ENCODE data around the gene PNPLA7.
"Not testable (repeated sequence)": the region's sequence is repeated elsewhere in the genome, so short reads cannot be mapped to it uniquely, and the experiment has no call there.

DNA sequence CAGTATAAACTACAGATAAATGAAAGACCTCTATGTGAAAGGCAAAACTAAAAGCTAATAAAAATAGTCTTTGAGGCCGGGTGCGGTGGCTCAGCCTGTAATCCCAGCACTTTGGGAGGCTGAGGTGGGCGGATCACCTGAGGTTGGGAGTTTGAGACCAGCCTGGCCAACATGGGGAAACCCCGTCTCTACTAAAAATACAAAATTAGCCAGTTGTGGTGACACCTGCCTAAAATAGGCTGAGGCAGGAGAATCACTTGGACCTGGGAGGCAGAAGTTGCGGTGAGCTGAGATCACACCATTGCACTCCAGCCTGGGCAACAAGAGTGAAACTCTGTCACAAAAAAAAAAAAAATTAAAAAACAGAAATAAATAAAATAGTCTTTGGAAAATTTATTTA is 37.1 kb downstream of the PNPLA7 start:
- TF ChIP-seq, protein P1, sequence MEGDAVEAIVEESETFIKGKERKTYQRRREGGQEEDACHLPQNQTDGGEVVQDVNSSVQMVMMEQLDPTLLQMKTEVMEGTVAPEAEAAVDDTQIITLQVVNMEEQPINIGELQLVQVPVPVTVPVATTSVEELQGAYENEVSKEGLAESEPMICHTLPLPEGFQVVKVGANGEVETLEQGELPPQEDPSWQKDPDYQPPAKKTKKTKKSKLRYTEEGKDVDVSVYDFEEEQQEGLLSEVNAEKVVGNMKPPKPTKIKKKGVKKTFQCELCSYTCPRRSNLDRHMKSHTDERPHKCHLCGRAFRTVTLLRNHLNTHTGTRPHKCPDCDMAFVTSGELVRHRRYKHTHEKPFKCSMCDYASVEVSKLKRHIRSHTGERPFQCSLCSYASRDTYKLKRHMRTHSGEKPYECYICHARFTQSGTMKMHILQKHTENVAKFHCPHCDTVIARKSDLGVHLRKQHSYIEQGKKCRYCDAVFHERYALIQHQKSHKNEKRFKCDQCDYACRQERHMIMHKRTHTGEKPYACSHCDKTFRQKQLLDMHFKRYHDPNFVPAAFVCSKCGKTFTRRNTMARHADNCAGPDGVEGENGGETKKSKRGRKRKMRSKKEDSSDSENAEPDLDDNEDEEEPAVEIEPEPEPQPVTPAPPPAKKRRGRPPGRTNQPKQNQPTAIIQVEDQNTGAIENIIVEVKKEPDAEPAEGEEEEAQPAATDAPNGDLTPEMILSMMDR (IDR thresholded peaks at IDR 0.05): not testable (repeated sequence)
- not testable (repeated sequence) for TF ChIP-seq POLR2A (IDR thresholded peaks at IDR 0.05); POLR2AphosphoS5 (IDR thresholded peaks at IDR 0.05; ENCODE audit: insufficient read depth in 1 of 2, low read depth in 1 of 2)
